Esophagus muscularis mucosa (tissue), 4 donors: Measurements from ENCODE around the gene MED13L. TPM values are rescaled to one million over a fixed set of nuclear protein-coding genes. Genes with fewer than 3 reads are reported as not detected.

Experiments used
- DNase-seq: peaks from one replicate; pipeline ENCODE4 v3.0.0-alpha.2; 2017; ENCODE audit errors: extremely low spot score
- H3K27ac ChIP-seq, 4 donors: fragments of 200-600 bp; sonication (generic); replicated peaks in 1 of 4; 1 replicate in 3 of 4; 2 replicates in 1 of 4; pipeline ENCODE4 v1.5.1; 2016 to 2019; ENCODE audit warnings: mild to moderate bottlenecking in 1 of 4
- H3K27me3 ChIP-seq, 4 donors: fragments of 200-600 bp; sonication (generic); one replicate each; pipeline versions ENCODE4 v1.5.1 to v1.6.0; 2016 to 2019
- H3K36me3 ChIP-seq, 4 donors: fragments of 200-600 bp; sonication (generic); one replicate each; pipeline ENCODE4 v1.5.1; 2016 to 2019
- H3K4me1 ChIP-seq, 4 donors: fragments of 200-600 bp; sonication (generic); one replicate each; pipeline ENCODE4 v1.5.1; 2016 to 2019
- H3K4me3 ChIP-seq, 4 donors: fragments of 200-600 bp; sonication (generic); 1 replicate in 2 of 4; 2 replicates in 2 of 4; pipeline ENCODE4 v1.5.1; 2016 to 2019; ENCODE audit warnings: mild to moderate bottlenecking in 4 of 4, moderate library complexity in 1 of 4
- H3K9me3 ChIP-seq, 4 donors: fragments of 200-600 bp; sonication (generic); 1 replicate in 3 of 4; 2 replicates in 1 of 4; pipeline ENCODE4 v1.5.1; 2016 to 2019
- CTCF ChIP-seq, 3 experiments: fragments of 200-600 bp in 2 of 3; fragments of 450-650 bp in 1 of 3; sonication (generic) in 2 of 3; IDR thresholded peaks; one replicate each; pipeline ENCODE4 v1.5.1; 2017 to 2019; ENCODE audit warnings: antibody characterized with exemption in 3 of 3, mild to moderate bottlenecking in 2 of 3, moderate library complexity in 1 of 3
- EP300 ChIP-seq: sonication (generic); formaldehyde crosslinking; IDR thresholded peaks from one replicate; pipeline ENCODE4 v1.6.1; 2017; ENCODE audit warnings: antibody characterized with exemption
- POLR2A ChIP-seq: fragments of 450-650 bp; IDR thresholded peaks from one replicate; pipeline ENCODE4 v1.6.1; 2017; ENCODE audit warnings: antibody characterized with exemption, moderate library complexity, mild to moderate bottlenecking, low read depth
- POLR2AphosphoS5 ChIP-seq, 2 donors: sonication (generic); formaldehyde crosslinking; IDR thresholded peaks; one replicate each; pipeline ENCODE4 v1.6.1; 2017; ENCODE audit warnings: antibody characterized with exemption in 2 of 2
- WGBS: methylation state at CpG from one replicate; pipeline ENCODE4 v1.1.5; 2018; 5-methylcytosine and 5-hydroxymethylcytosine counted together
- intact Hi-C: fragments of 100-400 bp; cut with DNase I; formaldehyde crosslinking; loops from one replicate; pipeline ENCODE4 v1.15.1; 2023
- total RNA-seq, 4 donors: library from RNA; depleted of rRNA; stranded (reverse); fragments of >200 nt; gene quantifications; one replicate each; pipeline versions ENCODE4 v1.1.0 to v1.2.1, GENCODE V29; 2016

The MED13L gene
- total RNA-seq, 4 donors from 2014 or later = 141 to 350 (median 175) TPM

- no peak for DNase-seq
- Histone ChIP-seq H3K27ac (no peak overlapping the region), H3K27me3 (no peaks in the 10 kb centered on the region), H3K36me3 (no peaks in the 10 kb centered on the region), H3K4me3 (no peak overlapping the region), H3K4me1 (peaks cover 56 to 82% (median 63%) of the 10 kb centered on the region in 4 donors), H3K9me3 (no peaks in the 10 kb centered on the region)
- intact Hi-C loops = no loop called here
- no peak for TF ChIP-seq POLR2A
- TF ChIP-seq EP300 = no peak
- peak; percentile 39 to 66 (median 51) for TF ChIP-seq CTCF (IDR thresholded peaks at IDR 0.05)
- TF ChIP-seq POLR2AphosphoS5 (IDR thresholded peaks at IDR 0.05) = no peak
- 76% methylated on average over 7 of the region's 7 CpGs for WGBS
Measured at GRCh38 chr12:116066381-116067230, 210.9 kb downstream of the MED13L start.

- H3K27ac ChIP-seq = no peak overlapping the region
- H3K9me3 ChIP-seq = no peaks in the 10 kb centered on the region
- no peak for TF ChIP-seq POLR2AphosphoS5 (IDR thresholded peaks at IDR 0.05)
- no peak for TF ChIP-seq EP300
- TF ChIP-seq POLR2A = no peak
- TF ChIP-seq CTCF (IDR thresholded peaks at IDR 0.05) = no peak
- H3K36me3 ChIP-seq = no peaks in the 10 kb centered on the region
- no peak for DNase-seq
- H3K27me3 ChIP-seq = no peaks in the 10 kb centered on the region
- WGBS = 59% methylated on average over 1 of the region's 1 CpG
- intact Hi-C loops = no loop called here
- H3K4me3 ChIP-seq = no peak overlapping the region
- H3K4me1 ChIP-seq = peaks cover 55 to 86% (median 66%) of the 10 kb centered on the region in 4 donors
Measured at GRCh38 chr12:116065606-116066005, 211.9 kb downstream of the MED13L start.

GRCh38 chr12:116064493-116064892 lies 213.0 kb downstream of the MED13L start:
- H3K4me1 ChIP-seq = peaks cover 47 to 83% (median 66%) of the 10 kb centered on the region in 4 donors
- intact Hi-C loops = no loop called here

GRCh38 chr12:116062698-116063097 lies 214.8 kb downstream of the MED13L start:
- H3K4me3 ChIP-seq = no peak overlapping the region
- DNase-seq = no peak
- H3K36me3 ChIP-seq = no peaks in the 10 kb centered on the region
- TF ChIP-seq CTCF (IDR thresholded peaks at IDR 0.05) (no peak), POLR2AphosphoS5 (IDR thresholded peaks at IDR 0.05) (peak in 1 of 2 donors; percentile 39)
- peak overlapping the region in 1 of 4 donors; percentile 11 for H3K27ac ChIP-seq
- intact Hi-C loops = no loop called here
- 90% methylated on average over 4 of the region's 4 CpGs for WGBS
- H3K27me3 ChIP-seq = no peaks in the 10 kb centered on the region
- peaks cover 30 to 76% (median 56%) of the 10 kb centered on the region in 4 donors for H3K4me1 ChIP-seq
- H3K9me3 ChIP-seq = no peaks in the 10 kb centered on the region

More at GRCh38 chr12:116064493-116064892, 213.0 kb downstream of the MED13L start:
- H3K4me3 ChIP-seq = no peak overlapping the region
- no peaks in the 10 kb centered on the region for H3K9me3 ChIP-seq
- WGBS = 93% methylated on average over 4 of the region's 4 CpGs
- TF ChIP-seq EP300 = no peak
- no peak for TF ChIP-seq CTCF (IDR thresholded peaks at IDR 0.05)
- TF ChIP-seq POLR2A = no peak
- TF ChIP-seq POLR2AphosphoS5 (IDR thresholded peaks at IDR 0.05) = no peak
- no peaks in the 10 kb centered on the region for H3K27me3 ChIP-seq
- H3K36me3 ChIP-seq = no peaks in the 10 kb centered on the region
- H3K27ac ChIP-seq = no peak overlapping the region
- no peak for DNase-seq
